ENCODE measurements around the gene FKBP5. TPM values are rescaled to one million over a fixed set of nuclear protein-coding genes. Genes with fewer than 3 reads are reported as not detected.

The FKBP5 gene
- total RNA-seq, 1 experiment from 2014 or later, result 33.9 TPM

DNA sequence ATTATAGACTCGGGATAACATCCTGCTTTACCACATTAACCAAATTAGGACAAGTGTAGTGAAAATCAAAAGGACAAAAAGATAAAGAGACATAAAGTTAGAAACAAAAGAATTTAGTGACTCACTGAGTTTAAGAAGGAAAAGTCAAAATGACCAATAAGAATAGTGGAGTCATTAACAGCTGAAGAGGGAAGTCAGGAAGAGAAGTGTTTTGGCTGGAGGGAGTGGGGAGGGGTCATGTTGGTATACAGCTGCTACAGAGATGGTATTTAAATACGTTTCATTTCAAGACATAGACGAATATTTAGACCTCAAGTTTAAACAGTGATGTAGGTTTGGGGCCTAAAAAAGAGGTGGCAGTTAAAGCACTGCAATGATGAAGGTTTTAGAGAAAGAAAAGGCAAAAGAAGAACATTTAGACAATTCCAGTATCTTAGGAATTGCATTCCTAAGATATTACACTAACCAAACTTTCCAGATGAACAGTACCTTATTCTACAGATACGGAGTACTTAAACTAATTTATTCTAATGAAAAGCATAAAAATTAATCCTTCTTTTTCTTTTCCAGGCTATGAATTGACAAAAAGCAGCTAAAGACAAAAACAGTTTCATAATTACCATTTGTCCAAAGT lies 10.6 kb downstream of the FKBP5 start:
- Mint-ChIP-seq H3K9me3 (no peaks in the 10 kb centered on the region), H3K27ac (peak overlapping the region in 2 of 3 experiments; percentile 13 to 44; a peak in 1 of 7 replicates), H3K4me1 (peaks cover 23 to 24% of the 10 kb centered on the region in 2 experiments), H3K27me3 (ENCODE audit: low read depth) (no peaks in the 10 kb centered on the region), H3K4me3 (no peak overlapping the region), H3K36me3 (ENCODE audit: insufficient read depth in 1 of 3, low read depth in 3 of 3) (peaks cover 0 to 8% (median 6%) of the 10 kb centered on the region in 3 experiments; a peak in 3 of 7 replicates)
- Histone ChIP-seq H2BK120ac (ENCODE audit: low read depth, low read length, poor library complexity, severe bottlenecking) (no peak overlapping the region), H2AK5ac (ENCODE audit: insufficient read length, low read length) (no peak overlapping the region), H2BK12ac (ENCODE audit: insufficient read length, low read depth, low read length) (no peak overlapping the region), H4K20me1 (ENCODE audit: control insufficient read depth, insufficient read depth, insufficient read length) (no peaks in the 10 kb centered on the region), H3K23ac (ENCODE audit: insufficient read length, low read depth, low read length) (no peak overlapping the region), H4K8ac (replicated peaks; ENCODE audit: insufficient read length, low read depth, low read length) (no peak overlapping the region), H3K56ac (ENCODE audit: insufficient read length, low read depth, low read length) (no peak overlapping the region), H3K9ac (ENCODE audit: extremely low read depth, insufficient read length, low read length) (no peak overlapping the region), H3K14ac (ENCODE audit: insufficient read depth, low read length) (no peak overlapping the region), H3K23me2 (ENCODE audit: insufficient read length, low read depth, low read length, poor library complexity, severe bottlenecking) (no peaks in the 10 kb centered on the region), H2AFZ (ENCODE audit: low read length) (no peak overlapping the region), H4K91ac (ENCODE audit: insufficient read length, low read depth, low read length) (no peak overlapping the region), H3K18ac (ENCODE audit: insufficient read length, low read depth, low read length) (no peak overlapping the region), H3K4ac (ENCODE audit: low read depth, low read length) (no peak overlapping the region), H3K27me3 (ENCODE audit: insufficient read depth, low read length) (no peaks in the 10 kb centered on the region), H2BK15ac (ENCODE audit: low read depth, low read length) (no peak overlapping the region), H3T11ph (ENCODE audit: low read length) (no peak overlapping the region), H3K4me1 (ENCODE audit: insufficient read depth, low read length) (no peaks in the 10 kb centered on the region; the same call in 1 of the 2 replicates), H4K5ac (ENCODE audit: insufficient read length, low read depth, low read length) (no peak overlapping the region), H3K4me2 (ENCODE audit: insufficient read depth, insufficient read length, low read length) (no peak overlapping the region), H3K79me2 (ENCODE audit: insufficient read depth, low read length) (peaks cover 5% of the 10 kb centered on the region; the same call in 1 of the 2 replicates), H2BK20ac (ENCODE audit: low read depth, low read length, poor library complexity, severe bottlenecking) (no peak overlapping the region), H3K27ac (ENCODE audit: insufficient read length, low read depth, low read length) (no peak overlapping the region), H3K9me3 (ENCODE audit: control insufficient read depth, low read depth, low read length) (no peaks in the 10 kb centered on the region), H3K79me1 (ENCODE audit: insufficient read depth, low read depth, low read length, poor library complexity, severe bottlenecking) (peaks cover 2% of the 10 kb centered on the region), H2BK5ac (ENCODE audit: insufficient read length, low read length) (no peak overlapping the region)
- WGBS (ENCODE audit: extremely low coverage, insufficient read length, low lambda C conversion rate), result no CpG with 5 or more reads among the region's 4 CpGs
- no peak for DNase-seq
- no peak for TF ChIP-seq CTCF (conservative IDR thresholded peaks at IDR 0.05)
